Stimulated activated CD8-positive, alpha-beta memory T cell treated with anti-CD3 and anti-CD28 coated beads, Interleukin-2, amount 100 ng/mL, for 48 hours (primary cell): ENCODE measurements around the gene ZFP92.
"Not testable (repeated sequence)": the region's sequence is repeated elsewhere in the genome, so short reads cannot be mapped to it uniquely, and the experiment has no call there.

Experiments used
- DNase-seq, 2 donors: peaks; one replicate each; pipeline ENCODE4 v3.0.0-alpha.2; 2020; ENCODE audit warnings: low read depth in 2 of 2

Gene ZFP92

GRCh38 chrX:153411255-153411987 is at the start of gene ZFP92:
Gene ZFP92 (plus strand): TSS chrX:153411472. CDS start chrX:153418323, 6,851 bp downstream.
- DNase-seq = peak; percentile 5 to 20

GRCh38 chrX:153361781-153362397 is 49.4 kb upstream of the ZFP92 start:
- DNase-seq = no peak

GRCh38 chrX:153365670-153366069 is 45.6 kb upstream of the ZFP92 start:
- DNase-seq = no peak

- no peak for DNase-seq
Measured at GRCh38 chrX:153366119-153366518, 45.2 kb upstream of the ZFP92 start.

- DNase-seq = no peak
Measured at GRCh38 chrX:153366878-153367538, 44.3 kb upstream of the ZFP92 start.

- no peak for DNase-seq
Measured at GRCh38 chrX:153370293-153371055, 40.8 kb upstream of the ZFP92 start.

GRCh38 chrX:153371256-153371655 is 40.0 kb upstream of the ZFP92 start:
- no peak for DNase-seq

GRCh38 chrX:153372949-153373348 is 38.3 kb upstream of the ZFP92 start:
- DNase-seq = no peak

- no peak for DNase-seq
Measured at GRCh38 chrX:153374426-153374825, 36.8 kb upstream of the ZFP92 start.

- no peak for DNase-seq
Measured at GRCh38 chrX:153375571-153375970, 35.7 kb upstream of the ZFP92 start.

GRCh38 chrX:153377727-153378126 is 33.5 kb upstream of the ZFP92 start:
- no peak for DNase-seq

- DNase-seq = no peak
Measured at GRCh38 chrX:153378607-153379006, 32.7 kb upstream of the ZFP92 start.

GRCh38 chrX:153379508-153379907 is 31.8 kb upstream of the ZFP92 start:
- no peak for DNase-seq

- DNase-seq = no peak
Measured at GRCh38 chrX:153379971-153380581, 31.2 kb upstream of the ZFP92 start.

- DNase-seq = no peak
Measured at GRCh38 chrX:153380691-153381090, 30.6 kb upstream of the ZFP92 start.

- no peak for DNase-seq
Measured at GRCh38 chrX:153381684-153382532, 29.4 kb upstream of the ZFP92 start.

- DNase-seq = no peak
Measured at GRCh38 chrX:153382563-153383482, 28.4 kb upstream of the ZFP92 start.

- DNase-seq = no peak
Measured at GRCh38 chrX:153384390-153384789, 26.9 kb upstream of the ZFP92 start.

GRCh38 chrX:153384973-153385372 is 26.3 kb upstream of the ZFP92 start:
- DNase-seq = not testable (repeated sequence)

- DNase-seq = no peak
Measured at GRCh38 chrX:153386097-153386496, 25.2 kb upstream of the ZFP92 start.
